ENCODE results near the gene IL19.

The IL19 gene

DNA sequence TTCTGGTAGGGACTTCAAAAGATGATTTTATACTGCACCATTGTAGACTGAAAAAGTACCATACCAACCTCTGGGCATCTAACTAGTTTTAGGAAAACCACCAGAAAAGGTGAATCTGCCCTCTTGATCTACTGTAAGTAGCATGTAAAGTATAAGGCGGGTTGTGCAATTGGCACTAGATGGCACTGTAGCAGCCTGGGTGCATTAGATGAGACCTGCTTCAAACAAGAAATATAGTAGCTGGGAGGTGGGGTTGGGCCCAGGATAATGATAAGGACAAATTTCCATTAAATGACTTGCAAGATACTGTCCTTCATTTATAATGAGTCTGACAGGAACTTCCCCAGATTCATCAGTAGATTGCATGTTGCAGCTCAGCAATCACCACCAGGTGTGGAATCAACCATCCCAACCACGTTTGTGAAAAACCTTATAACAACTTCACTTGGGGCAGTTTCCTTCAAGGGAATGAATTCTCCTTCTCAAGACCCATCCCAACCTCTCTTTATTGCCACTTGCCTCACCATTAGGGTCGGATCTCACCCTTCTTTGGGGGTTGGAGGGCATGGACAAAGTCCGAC lies 39.0 kb downstream of the IL19 start:
- Mint-ChIP-seq H3K4me1 (peaks cover 14% of the 10 kb centered on the region), H3K27ac (no peak overlapping the region), H3K36me3 (no peaks in the 10 kb centered on the region), H3K27me3 (no peaks in the 10 kb centered on the region), H3K9me3 (peaks cover 2% of the 10 kb centered on the region), H3K4me3 (no peak overlapping the region)
- DNase-seq (ENCODE audit: low spot score in 2 of 2) (no peak), ATAC-seq (ENCODE audit: low read depth) (peak; percentile 31)

DNA sequence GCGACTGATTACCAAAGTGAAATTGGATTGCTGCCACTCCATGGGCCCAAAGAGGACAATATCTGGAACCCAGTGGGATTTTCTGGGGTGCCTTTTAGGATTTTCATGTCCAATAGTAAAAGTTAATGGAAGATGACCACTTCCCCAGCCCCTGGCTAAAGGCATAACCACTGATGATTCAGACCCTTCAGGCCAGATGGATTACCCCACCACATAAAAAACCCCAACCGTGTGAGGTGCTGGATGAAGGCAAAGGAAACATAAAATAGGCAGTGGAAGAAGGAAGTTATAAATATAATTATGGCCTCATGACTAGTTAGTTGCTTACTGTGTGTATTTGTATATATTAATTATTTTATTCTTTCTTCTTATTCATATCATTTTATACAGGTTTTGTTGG lies 41.9 kb downstream of the IL19 start:
- H3K9me3 Mint-ChIP-seq: peaks cover 2% of the 10 kb centered on the region
- peaks cover 33% of the 10 kb centered on the region for H3K4me1 Mint-ChIP-seq
- H3K27me3 Mint-ChIP-seq: no peaks in the 10 kb centered on the region
- H3K4me3 Mint-ChIP-seq: no peak overlapping the region
- ATAC-seq (ENCODE audit: low read depth) (no peak), DNase-seq (ENCODE audit: low spot score in 2 of 2) (no peak)
- no peaks in the 10 kb centered on the region for H3K36me3 Mint-ChIP-seq
- H3K27ac Mint-ChIP-seq: no peak overlapping the region

DNA sequence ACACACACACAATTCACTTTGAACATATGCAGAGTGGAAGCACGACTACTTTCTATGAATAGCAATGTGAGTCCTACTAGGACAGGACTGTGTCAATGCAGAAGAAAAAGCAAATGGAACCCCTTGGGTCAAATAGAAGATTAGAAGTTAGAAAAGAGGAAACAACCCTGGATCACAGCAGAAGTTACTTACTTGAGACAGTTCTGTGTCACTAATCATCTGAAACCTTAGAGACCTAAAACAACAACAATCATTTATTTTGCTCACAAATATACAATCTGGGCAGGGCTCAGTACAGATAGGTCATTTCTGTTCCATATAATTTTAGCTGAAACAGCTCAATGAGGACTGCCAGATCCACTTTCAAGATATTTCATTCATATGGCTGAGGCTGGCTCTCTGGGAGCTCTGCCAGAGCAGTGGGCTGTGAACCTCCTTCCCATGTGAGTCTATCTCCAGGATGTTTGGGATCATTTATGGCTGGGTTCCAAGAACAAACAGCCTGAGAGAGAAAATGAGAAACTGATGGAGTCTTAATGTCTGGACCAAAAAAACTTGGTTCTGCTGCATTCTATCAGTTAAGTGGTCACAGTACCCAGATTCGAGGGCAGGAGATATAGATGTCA lies 44.3 kb downstream of the IL19 start:
- no peaks in the 10 kb centered on the region for H3K27me3 Mint-ChIP-seq
- DNase-seq (ENCODE audit: low spot score in 2 of 2) (peak in 1 of 2 donors; percentile 43), ATAC-seq (ENCODE audit: low read depth) (peak; percentile 89)
- H3K4me1 Mint-ChIP-seq: peaks cover 30% of the 10 kb centered on the region
- H3K36me3 Mint-ChIP-seq: no peaks in the 10 kb centered on the region
- H3K4me3 Mint-ChIP-seq: no peak overlapping the region
- peaks cover 2% of the 10 kb centered on the region for H3K9me3 Mint-ChIP-seq
- peak overlapping the region; percentile 95 for H3K27ac Mint-ChIP-seq

DNA sequence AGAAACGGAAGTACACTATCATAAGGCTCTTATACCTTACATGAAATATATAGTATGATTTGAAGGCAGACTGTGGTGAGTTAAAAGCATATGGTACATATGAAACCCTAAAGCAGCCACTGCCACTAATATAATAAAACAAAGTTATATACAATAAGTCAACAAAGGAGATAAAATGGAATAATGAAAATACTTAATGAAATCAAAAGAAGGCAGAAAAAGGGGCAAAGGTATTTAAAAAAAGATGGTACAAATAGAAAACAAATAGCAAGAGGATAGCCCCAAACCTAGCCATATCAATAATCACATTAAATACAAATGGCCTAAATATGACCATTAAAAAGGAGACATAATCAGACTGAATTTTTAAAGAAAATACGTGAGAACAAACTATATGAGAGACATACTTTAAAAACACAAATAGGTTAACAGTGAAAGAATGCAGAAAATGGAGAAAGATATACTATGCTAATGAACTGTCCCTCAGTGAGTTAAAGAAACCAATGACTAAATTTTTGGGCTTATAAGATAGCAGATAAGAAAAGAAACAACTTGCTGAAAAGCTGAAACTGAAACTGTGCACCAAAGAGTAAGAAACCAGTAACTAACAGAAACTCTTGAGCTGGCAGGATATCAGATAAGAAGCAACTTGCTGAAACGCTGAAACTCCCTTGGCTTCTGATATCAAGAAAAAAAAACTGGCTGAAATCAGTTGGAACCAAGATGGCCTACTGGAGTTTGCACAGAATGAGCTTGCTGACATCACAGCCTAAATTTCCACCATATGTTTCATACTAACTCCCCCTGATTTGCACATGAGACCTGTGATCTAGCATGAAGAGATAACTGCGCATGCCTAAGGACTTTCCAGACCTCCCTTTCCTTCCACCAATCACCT lies 46.1 kb downstream of the IL19 start:
- ATAC-seq (ENCODE audit: low read depth) (peak; percentile 31), DNase-seq (ENCODE audit: low spot score in 2 of 2) (no peak)
- Mint-ChIP-seq H3K27me3 (no peaks in the 10 kb centered on the region), H3K9me3 (peaks cover 2% of the 10 kb centered on the region), H3K4me3 (no peak overlapping the region), H3K27ac (peak overlapping the region; percentile 68), H3K4me1 (peaks cover 34% of the 10 kb centered on the region), H3K36me3 (no peaks in the 10 kb centered on the region)

DNA sequence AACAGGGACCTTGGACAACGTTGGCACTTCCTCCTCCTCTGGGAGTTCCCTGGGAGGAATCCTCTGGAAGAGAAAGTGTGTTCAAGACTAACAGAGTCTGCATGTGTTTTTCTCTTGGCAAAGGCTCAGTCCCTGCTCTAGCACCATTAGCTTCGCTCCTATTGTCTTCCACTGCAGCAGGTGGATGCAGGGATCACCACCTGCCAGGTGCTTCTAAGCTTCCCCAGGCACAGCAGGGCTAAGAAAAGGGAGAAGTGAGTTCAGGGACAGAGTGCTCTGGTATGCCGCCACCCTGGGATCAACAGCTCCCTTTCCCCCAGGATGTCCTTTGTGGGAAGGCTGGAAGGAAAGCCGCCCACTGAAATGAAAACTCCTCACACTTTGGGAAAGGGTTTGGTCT lies 50.9 kb downstream of the IL19 start:
- H3K4me1 Mint-ChIP-seq: peaks cover 19% of the 10 kb centered on the region
- H3K27ac Mint-ChIP-seq: no peak overlapping the region
- ATAC-seq (ENCODE audit: low read depth): no peak
- no peaks in the 10 kb centered on the region for H3K36me3 Mint-ChIP-seq
- no peak for DNase-seq (ENCODE audit: low spot score in 2 of 2)
- H3K27me3 Mint-ChIP-seq: no peaks in the 10 kb centered on the region
- no peak overlapping the region for H3K4me3 Mint-ChIP-seq
- no peaks in the 10 kb centered on the region for H3K9me3 Mint-ChIP-seq

DNA sequence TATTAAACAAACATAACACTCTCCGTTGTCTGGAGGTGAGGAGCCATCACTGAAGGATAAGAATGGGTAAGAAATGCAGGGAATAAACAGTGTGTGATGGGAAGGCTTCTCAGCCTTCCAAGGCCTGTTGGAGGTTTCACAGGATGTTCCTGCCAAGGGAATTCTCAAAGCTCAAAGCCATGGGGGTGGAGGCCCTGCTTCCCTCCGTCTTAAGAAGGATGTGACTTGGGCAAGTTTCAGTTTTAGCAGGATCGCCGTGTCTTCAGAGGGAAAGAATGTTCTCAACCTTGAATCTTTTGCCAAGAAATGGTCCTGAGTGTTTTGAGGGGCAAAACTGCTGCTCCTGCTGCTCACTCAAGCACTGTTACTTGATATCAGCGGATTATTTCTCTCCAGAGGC lies 53.2 kb downstream of the IL19 start:
- DNase-seq (ENCODE audit: low spot score in 2 of 2) (no peak), ATAC-seq (ENCODE audit: low read depth) (no peak)
- Mint-ChIP-seq H3K4me1 (peaks cover 14% of the 10 kb centered on the region), H3K36me3 (no peaks in the 10 kb centered on the region), H3K4me3 (no peak overlapping the region), H3K27me3 (no peaks in the 10 kb centered on the region), H3K27ac (no peak overlapping the region), H3K9me3 (no peaks in the 10 kb centered on the region)

DNA sequence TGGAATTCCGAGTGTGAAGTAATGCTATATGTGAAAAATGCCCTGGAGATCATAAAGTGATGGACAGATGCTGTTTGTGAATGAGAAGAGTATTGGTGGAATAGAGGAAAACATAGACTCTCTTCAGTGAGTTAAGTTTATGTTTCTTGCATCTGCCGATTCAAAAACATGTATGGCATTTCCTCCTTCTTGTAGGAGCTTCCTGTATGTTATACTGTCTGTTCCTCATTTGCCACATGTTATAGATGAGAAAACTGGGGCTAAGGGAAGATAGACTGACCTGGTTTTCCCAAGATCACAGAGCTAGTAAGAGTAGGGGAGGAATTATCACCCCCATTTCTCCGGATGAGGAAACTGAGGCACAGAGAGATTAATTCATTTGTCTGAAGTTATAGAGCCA lies 53.8 kb downstream of the IL19 start:
- Mint-ChIP-seq H3K4me3 (peak overlapping the region; percentile 15), H3K9me3 (no peaks in the 10 kb centered on the region), H3K27me3 (no peaks in the 10 kb centered on the region), H3K36me3 (no peaks in the 10 kb centered on the region), H3K27ac (no peak overlapping the region), H3K4me1 (peaks cover 18% of the 10 kb centered on the region)
- no peak for DNase-seq (ENCODE audit: low spot score in 2 of 2)
- peak; percentile 70 for ATAC-seq (ENCODE audit: low read depth)

DNA sequence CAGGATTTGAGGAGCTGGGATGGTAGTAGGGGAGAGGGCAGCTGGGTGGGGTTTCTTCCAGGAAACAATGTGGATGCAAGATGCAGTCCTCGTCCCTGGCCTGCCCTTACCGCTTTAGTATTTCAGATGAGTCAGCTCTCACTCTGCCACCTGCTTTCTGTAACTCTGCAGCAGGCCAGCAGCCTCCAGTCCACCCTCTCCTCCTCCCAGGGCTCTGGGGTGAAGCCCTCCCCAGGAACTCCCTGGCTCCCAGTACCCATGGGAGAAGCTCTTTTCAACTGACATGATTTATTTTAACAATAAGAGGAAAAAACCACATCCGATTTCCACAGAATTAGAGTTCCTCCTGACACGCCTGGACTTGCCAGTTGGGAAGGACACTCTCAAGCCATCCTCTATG lies 55.8 kb downstream of the IL19 start:
- Mint-ChIP-seq H3K36me3 (no peaks in the 10 kb centered on the region), H3K4me1 (peaks cover 20% of the 10 kb centered on the region), H3K4me3 (no peak overlapping the region), H3K27ac (no peak overlapping the region), H3K27me3 (no peaks in the 10 kb centered on the region), H3K9me3 (no peaks in the 10 kb centered on the region)
- ATAC-seq (ENCODE audit: low read depth) (no peak), DNase-seq (ENCODE audit: low spot score in 2 of 2) (no peak)

DNA sequence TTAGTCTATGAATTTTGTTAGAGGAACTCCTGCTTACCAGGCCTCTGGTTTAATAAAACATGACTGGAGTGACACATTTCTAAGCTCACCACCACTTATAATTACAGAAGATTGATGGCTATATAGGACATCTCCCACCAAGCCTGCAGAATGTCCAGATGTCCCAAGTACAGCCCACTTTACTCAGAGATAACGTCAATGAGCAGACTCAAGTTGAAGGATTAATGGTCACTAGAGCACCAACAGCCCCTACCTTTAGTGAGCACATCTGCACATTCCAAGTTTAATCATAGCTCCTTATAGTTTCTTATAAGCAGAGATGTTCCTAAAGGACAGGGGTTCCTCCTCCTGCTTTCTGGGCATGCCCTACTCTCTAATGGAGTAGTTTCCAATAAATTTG lies 57.5 kb downstream of the IL19 start:
- Mint-ChIP-seq H3K27me3 (no peaks in the 10 kb centered on the region), H3K4me1 (peaks cover 32% of the 10 kb centered on the region), H3K9me3 (no peaks in the 10 kb centered on the region), H3K36me3 (no peaks in the 10 kb centered on the region), H3K4me3 (no peak overlapping the region), H3K27ac (no peak overlapping the region)
- DNase-seq (ENCODE audit: low spot score in 2 of 2) (no peak), ATAC-seq (ENCODE audit: low read depth) (no peak)

DNA sequence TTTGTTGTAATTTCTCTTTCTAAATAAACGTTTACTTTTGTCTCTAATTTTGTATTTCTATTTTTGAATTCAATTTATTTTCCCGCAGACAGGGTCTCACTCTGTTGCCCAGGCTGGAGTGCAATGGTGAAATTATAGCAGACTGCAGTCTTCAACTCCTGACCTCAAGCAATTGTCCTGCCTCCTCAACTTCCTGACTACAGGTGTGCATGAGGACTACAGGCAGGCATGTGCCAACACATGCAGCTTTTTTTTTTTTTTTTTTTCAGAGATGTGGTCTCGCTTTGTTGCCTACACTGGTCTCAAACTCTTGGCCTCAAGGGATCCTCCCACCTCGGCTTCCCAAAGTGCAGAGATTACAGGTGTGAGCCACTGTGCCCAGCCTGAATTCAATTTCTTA lies 58.2 kb downstream of the IL19 start:
- H3K4me1 Mint-ChIP-seq: peaks cover 37% of the 10 kb centered on the region
- H3K27ac Mint-ChIP-seq: peak overlapping the region; percentile 2
- H3K27me3 Mint-ChIP-seq: no peaks in the 10 kb centered on the region
- ATAC-seq (ENCODE audit: low read depth) (peak; percentile 49), DNase-seq (ENCODE audit: low spot score in 2 of 2) (no peak)
- H3K36me3 Mint-ChIP-seq: no peaks in the 10 kb centered on the region
- H3K9me3 Mint-ChIP-seq: no peaks in the 10 kb centered on the region
- H3K4me3 Mint-ChIP-seq: peak overlapping the region; percentile 6

DNA sequence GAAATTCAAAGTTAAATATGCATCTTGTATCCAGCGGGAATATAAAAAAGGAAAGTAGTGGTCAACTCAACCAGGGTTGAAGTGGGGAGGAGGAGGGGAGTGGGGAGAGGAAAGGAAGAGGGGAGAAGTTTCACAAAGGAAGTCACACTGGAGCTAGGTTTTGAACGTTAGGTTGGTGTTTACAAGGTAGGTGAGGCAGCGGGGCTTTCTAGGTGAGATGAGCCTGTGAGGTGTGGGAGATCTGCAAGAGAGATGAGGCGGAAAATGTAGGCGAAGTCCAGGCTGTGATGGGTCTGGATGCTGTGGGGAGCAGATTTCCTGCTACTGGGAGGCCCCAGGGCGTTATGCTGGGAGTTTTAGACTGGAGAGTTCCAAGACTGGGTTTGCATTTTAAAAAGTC lies 58.7 kb downstream of the IL19 start:
- ATAC-seq (ENCODE audit: low read depth) (peak; percentile 27), DNase-seq (ENCODE audit: low spot score in 2 of 2) (no peak)
- H3K27ac Mint-ChIP-seq: peak overlapping the region; percentile 2
- H3K36me3 Mint-ChIP-seq: no peaks in the 10 kb centered on the region
- H3K27me3 Mint-ChIP-seq: no peaks in the 10 kb centered on the region
- H3K9me3 Mint-ChIP-seq: no peaks in the 10 kb centered on the region
- peak overlapping the region; percentile 6 for H3K4me3 Mint-ChIP-seq
- H3K4me1 Mint-ChIP-seq: peaks cover 35% of the 10 kb centered on the region

DNA sequence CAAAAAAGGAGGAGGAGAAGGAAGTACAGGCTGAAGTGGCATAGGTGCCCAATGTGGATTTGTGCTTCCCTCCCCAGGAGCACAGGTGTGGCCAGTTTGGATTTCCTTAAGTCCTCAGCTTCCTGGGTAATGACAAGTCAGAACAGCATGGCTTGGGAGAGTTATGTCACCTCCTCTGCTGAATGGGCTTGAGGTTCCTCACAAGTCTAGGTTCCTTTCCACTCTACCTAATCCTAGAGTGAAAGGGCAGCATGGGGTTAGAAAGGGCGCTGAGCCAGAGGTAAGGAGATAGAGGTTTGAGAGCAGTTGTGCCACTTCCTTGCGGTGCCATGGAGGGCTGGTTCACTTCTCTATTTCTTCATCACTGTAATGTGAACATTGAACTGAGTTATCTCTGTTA lies 59.3 kb downstream of the IL19 start:
- Mint-ChIP-seq H3K4me3 (no peak overlapping the region), H3K4me1 (peaks cover 37% of the 10 kb centered on the region), H3K9me3 (no peaks in the 10 kb centered on the region), H3K27me3 (no peaks in the 10 kb centered on the region), H3K36me3 (no peaks in the 10 kb centered on the region), H3K27ac (no peak overlapping the region)
- DNase-seq (ENCODE audit: low spot score in 2 of 2) (no peak), ATAC-seq (ENCODE audit: low read depth) (peak; percentile 84)

DNA sequence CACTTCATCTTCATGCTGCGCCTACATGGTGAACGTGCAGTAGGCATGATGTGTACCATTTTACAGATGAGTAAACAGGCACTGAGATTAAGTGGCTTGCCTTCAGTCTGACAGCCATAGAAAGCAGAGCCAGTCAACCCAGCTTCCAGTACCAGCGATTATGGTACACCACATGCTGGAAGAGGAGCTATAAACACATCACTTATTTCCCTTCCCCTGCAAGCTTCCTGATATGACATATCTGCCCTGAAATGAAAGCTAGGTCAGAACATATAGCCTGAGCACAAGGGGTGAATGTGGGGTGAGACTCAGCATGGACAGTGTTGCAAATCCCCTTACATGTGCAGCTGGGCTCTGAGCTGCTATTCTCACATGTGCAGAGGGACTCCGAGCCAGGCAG lies 61.1 kb downstream of the IL19 start:
- no peaks in the 10 kb centered on the region for H3K27me3 Mint-ChIP-seq
- no peak overlapping the region for H3K27ac Mint-ChIP-seq
- no peak for ATAC-seq (ENCODE audit: low read depth)
- no peak for DNase-seq (ENCODE audit: low spot score in 2 of 2)
- no peaks in the 10 kb centered on the region for H3K9me3 Mint-ChIP-seq
- H3K4me3 Mint-ChIP-seq: no peak overlapping the region
- no peaks in the 10 kb centered on the region for H3K36me3 Mint-ChIP-seq
- peaks cover 37% of the 10 kb centered on the region for H3K4me1 Mint-ChIP-seq

DNA sequence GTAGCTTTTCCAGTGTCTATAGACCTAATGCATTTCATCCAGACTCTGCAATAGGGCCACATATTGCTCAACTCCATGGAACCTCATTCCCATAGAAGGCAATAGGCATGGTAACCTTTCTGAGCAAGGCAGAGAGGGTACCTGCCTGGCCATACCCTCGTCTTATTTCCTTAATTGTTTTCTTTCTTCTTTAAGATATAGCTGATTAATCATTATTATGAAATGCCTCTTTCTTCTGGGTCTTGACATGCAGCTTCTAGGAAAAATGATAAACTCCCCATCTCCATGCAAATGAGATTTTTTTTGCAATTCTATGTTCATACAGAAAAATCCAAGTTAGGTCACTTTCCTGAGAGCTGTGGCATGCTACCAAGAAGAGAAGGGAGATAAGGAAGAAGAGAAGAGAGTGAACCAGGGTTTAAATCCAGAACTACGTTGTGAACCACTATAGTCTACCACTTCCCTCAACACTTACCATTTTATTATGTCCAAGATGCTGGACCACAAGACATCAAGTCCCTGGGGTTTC lies 61.8 kb downstream of the IL19 start:
- H3K27ac Mint-ChIP-seq: no peak overlapping the region
- H3K36me3 Mint-ChIP-seq: no peaks in the 10 kb centered on the region
- H3K4me3 Mint-ChIP-seq: no peak overlapping the region
- no peaks in the 10 kb centered on the region for H3K9me3 Mint-ChIP-seq
- no peak for DNase-seq (ENCODE audit: low spot score in 2 of 2)
- peaks cover 2% of the 10 kb centered on the region for H3K27me3 Mint-ChIP-seq
- no peak for ATAC-seq (ENCODE audit: low read depth)
- H3K4me1 Mint-ChIP-seq: peaks cover 37% of the 10 kb centered on the region
